Measurements from ENCODE around the gene TLK2.
"Not testable (repeated sequence)": the region's sequence is repeated elsewhere in the genome, so short reads cannot be mapped to it uniquely, and the experiment has no call there.

The TLK2 gene

DNA sequence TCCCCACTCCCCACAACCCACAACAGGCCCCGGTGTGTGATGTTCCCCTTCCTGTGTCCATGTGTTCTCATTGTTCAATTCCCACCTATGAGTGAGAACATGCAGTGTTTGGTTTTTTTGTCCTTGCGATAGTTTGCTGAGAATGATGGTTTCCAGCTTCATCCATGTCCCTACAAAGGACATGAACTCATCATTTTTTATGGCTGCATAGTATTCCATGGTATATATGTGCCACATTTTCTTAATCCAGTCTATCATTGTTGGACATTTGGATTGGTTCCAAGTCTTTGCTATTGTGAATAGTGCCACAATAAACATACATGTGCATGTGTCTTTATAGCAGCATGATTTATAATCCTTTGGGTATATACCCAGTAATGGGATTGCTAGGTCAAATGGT lies 82.3 kb downstream of the TLK2 start:
- not testable (repeated sequence) for DNase-seq (ENCODE audit: low read depth in 2 of 2)

- no peak for DNase-seq (ENCODE audit: low read depth in 2 of 2)
Measured at GRCh38 chr17:62562656-62563055, 84.0 kb downstream of the TLK2 start.

DNA sequence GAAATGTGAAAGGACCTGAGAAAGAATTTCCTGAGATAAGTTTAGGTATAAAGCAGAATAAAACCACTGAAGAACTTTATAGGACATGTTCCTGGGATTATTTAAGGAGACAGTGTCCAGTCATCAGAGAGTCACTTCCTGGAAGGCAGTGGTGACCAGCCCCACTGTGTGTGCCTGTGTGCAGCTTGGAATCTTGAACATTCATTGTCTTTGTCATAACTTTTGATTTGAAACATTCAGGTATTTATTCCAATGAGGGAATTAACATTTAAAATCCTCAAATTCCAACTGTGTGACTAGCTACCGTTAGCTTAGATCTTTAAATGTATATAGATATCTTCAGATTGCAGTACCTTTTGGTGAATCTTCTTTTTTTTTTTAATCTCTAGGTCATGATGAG lies 87.2 kb downstream of the TLK2 start:
- no peak for DNase-seq (ENCODE audit: low read depth in 2 of 2)

GRCh38 chr17:62566996-62567578 lies 88.5 kb downstream of the TLK2 start:
- no peak for DNase-seq (ENCODE audit: low read depth in 2 of 2)

DNA sequence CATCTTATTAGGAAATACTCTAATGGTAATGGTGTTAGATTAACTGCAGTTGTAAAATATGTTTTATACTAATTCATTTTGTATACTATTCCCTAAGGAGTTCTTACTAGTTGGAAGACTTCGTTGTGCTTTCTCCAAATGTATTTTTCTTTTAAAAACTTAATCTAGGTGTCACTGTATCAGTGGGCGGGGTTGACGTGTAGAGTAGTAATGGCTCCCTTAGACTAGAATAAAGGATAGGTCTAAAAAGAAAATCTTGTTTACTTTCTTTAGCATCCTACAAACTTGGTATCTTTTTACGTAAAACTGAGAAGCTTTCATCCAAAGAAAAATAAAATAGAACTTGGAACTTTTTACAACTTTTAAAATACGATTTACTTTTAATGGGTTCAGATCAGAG lies 93.9 kb downstream of the TLK2 start:
- no peak for DNase-seq (ENCODE audit: low read depth in 2 of 2)

DNA sequence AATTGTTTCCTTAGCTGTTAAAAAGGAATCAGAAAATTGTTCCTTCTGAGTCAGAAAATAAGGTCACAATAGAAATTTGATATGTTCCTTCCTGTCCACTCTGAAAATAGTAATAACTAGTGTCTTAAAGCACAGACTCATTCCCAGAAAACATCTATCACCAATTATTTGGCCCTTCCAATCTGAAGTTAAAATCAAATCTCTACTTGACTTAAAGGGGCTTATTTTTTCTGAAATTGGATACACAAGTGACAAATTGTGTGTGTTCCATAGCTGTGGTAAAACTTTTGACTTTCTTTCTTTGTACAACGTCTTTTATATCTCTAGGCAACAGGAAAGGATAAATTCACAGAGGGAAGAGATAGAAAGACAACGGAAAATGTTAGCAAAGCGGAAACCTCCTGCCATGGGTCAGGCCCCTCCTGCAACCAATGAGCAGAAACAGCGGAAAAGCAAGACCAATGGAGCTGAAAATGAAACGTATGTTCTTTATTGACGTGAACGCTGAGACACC lies 94.3 kb downstream of the TLK2 start:
- DNase-seq (ENCODE audit: low read depth in 2 of 2), result no peak

GRCh38 chr17:62573480-62574117 lies 95.0 kb downstream of the TLK2 start:
- DNase-seq (ENCODE audit: low read depth in 2 of 2), result no peak

GRCh38 chr17:62576382-62576781 lies 97.8 kb downstream of the TLK2 start:
- no peak for DNase-seq (ENCODE audit: low read depth in 2 of 2)

- no peak for DNase-seq (ENCODE audit: low read depth in 2 of 2)
Measured at GRCh38 chr17:62578757-62579487, 100.3 kb downstream of the TLK2 start.

GRCh38 chr17:62580947-62581346 lies 102.3 kb downstream of the TLK2 start:
- DNase-seq (ENCODE audit: low read depth in 2 of 2), result no peak

GRCh38 chr17:62581764-62582163 lies 103.1 kb downstream of the TLK2 start:
- no peak for DNase-seq (ENCODE audit: low read depth in 2 of 2)

DNA sequence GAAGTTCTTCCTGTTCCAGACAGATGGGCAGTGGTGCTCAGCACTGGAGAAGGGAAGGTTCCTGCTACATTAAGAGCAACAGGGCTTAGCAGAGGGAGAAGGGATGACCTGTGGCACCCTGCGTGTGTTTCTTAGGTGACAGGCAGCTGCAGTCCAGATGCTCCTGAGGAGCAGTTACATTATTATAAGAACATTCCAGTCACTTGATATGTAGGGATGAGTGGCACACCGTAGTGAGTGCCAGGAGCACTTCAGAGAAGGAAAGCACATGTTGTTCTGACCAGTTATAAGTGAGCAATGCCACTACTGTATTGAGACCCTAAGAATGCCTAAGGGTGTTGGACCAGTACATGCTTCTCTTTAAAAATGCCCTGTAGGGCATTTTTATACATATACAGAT lies 108.9 kb downstream of the TLK2 start:
- no peak for DNase-seq (ENCODE audit: low read depth in 2 of 2)

DNA sequence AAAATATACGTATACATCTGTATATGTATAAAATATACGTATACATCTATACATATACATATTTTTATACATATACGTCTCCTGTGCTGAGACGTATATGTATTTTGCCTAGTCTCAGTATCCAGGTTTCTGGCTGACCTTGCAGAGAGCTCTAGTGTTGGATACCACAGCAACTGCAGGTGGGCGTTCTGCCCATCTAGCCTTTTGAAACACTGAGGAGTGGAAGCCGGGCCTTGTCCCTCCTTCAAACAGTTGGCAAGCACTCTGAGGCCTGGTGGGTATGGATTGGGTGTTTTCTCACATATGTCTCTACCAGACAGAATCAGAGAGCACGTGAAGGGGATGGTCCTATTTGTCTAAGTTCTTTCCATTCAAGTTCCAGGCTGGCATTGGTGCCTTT lies 109.5 kb downstream of the TLK2 start:
- no peak for DNase-seq (ENCODE audit: low read depth in 2 of 2)

GRCh38 chr17:62591333-62591732 lies 112.7 kb downstream of the TLK2 start:
- DNase-seq (ENCODE audit: low read depth in 2 of 2), result no peak

GRCh38 chr17:62591822-62592221 lies 113.2 kb downstream of the TLK2 start:
- DNase-seq (ENCODE audit: low read depth in 2 of 2), result not testable (repeated sequence)

- no peak for DNase-seq (ENCODE audit: low read depth in 2 of 2)
Measured at GRCh38 chr17:62592341-62593099, 113.9 kb downstream of the TLK2 start.

GRCh38 chr17:62595484-62595883 lies 116.9 kb downstream of the TLK2 start:
- no peak for DNase-seq (ENCODE audit: low read depth in 2 of 2)

- DNase-seq (ENCODE audit: low read depth in 2 of 2), result no peak
Measured at GRCh38 chr17:62596662-62597061, 118.0 kb downstream of the TLK2 start.

DNA sequence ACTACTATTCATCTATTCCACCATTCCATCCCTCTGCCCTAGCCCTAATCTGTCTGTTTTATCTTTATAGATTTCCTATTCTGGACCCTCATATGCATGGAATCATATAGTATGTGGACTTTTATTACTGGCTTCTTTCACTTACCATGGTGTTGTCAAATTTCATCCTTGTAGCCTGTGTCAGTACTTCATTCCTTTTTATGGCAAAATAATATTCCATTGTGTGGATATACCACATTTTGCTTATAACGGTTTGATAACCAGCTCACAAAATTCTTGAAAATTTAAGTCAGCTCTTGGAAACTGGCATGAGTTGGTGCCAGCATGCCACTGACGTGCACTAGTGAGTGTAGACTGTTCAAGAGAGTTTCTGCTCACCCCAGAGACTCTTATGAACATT lies 118.5 kb downstream of the TLK2 start:
- no peak for DNase-seq (ENCODE audit: low read depth in 2 of 2)

- no peak for DNase-seq (ENCODE audit: low read depth in 2 of 2)
Measured at GRCh38 chr17:62597920-62598319, 119.3 kb downstream of the TLK2 start.

GRCh38 chr17:62599964-62600657 lies 121.5 kb downstream of the TLK2 start:
- DNase-seq (ENCODE audit: low read depth in 2 of 2), result no peak

DNA sequence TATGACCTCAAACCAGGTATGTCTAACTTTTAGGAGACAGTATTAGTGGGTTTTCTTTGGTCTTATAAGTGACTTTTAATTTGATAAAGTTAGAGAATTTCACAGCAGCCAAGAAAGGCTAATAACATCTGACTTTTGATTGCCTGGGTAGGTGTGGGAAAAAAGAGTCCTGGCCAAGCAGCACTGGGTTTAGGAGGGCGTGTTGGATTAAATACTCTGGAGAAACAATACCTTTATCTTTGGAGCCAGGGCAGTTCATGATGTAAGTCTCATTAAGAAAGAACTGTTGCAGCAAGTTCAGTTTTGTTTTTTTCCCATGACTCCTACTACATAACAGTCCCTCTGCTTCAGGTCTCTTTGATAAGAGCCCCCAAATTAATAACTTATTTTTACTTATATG lies 122.2 kb downstream of the TLK2 start:
- DNase-seq (ENCODE audit: low read depth in 2 of 2), result no peak

All from stimulated activated CD8-positive, alpha-beta memory T cell treated with anti-CD3 and anti-CD28 coated beads, Interleukin-2, amount 100 ng/mL, for 1 hour (primary cell).